SU-DHL-6 (cell line): ENCODE results near the gene TIMM44.

Source experiments
- H2AFZ ChIP-seq: fragments of 200-600 bp; sonication (generic); 2 replicates; pipeline ENCODE4 v1.6.1; 2014; ENCODE audit warnings: low read depth, mild to moderate bottlenecking, moderate library complexity, mixed read lengths, antibody characterized with exemption, low read length; ENCODE audit not compliant: severe bottlenecking
- H3F3A ChIP-seq: fragments of 200-600 bp; shearing (Covaris generic); 2 replicates; pipeline ENCODE4 v1.6.0; 2016; ENCODE audit warnings: antibody characterized with exemption, mild to moderate bottlenecking; ENCODE audit not compliant: insufficient read depth
- H3K27ac ChIP-seq: fragments of 200-600 bp; sonication (generic); 2 replicates; pipeline ENCODE4 v1.5.1; 2016; ENCODE audit warnings: low read depth, mild to moderate bottlenecking, low read length, moderate library complexity, mixed read lengths
- H3K27me3 ChIP-seq: fragments of 200-600 bp; sonication (generic), shearing (Covaris generic); 2 replicates; pipeline ENCODE4 v1.6.0; 2014; ENCODE audit warnings: mild to moderate bottlenecking, low read length
- H3K36me3 ChIP-seq: fragments of 200-600 bp; sonication (generic); 2 replicates; pipeline ENCODE4 v1.6.1; 2014; ENCODE audit warnings: mild to moderate bottlenecking, low read length, mixed read lengths
- H3K4me2 ChIP-seq: fragments of 300-600, 200-600 bp; shearing (Covaris generic), sonication (generic); 2 replicates; pipeline ENCODE4 v1.6.0; 2014; ENCODE audit warnings: low read length, low read depth, mild to moderate bottlenecking; ENCODE audit not compliant: poor library complexity, severe bottlenecking
- H3K4me3 ChIP-seq: fragments of 200-600 bp; sonication (generic); 2 replicates; pipeline ENCODE4 v1.5.1; 2014; ENCODE audit warnings: antibody characterized with exemption, low read length, mild to moderate bottlenecking, mixed read lengths; ENCODE audit not compliant: insufficient read depth, poor library complexity, severe bottlenecking
- H3K79me2 ChIP-seq: fragments of 200-600 bp; sonication (generic); 2 replicates; pipeline ENCODE4 v1.6.1; 2014; ENCODE audit warnings: mild to moderate bottlenecking, low read length, moderate library complexity; ENCODE audit not compliant: insufficient read depth
- H3K9ac ChIP-seq: fragments of 200-600 bp; sonication (generic); 2 replicates; pipeline ENCODE4 v1.7.0; 2014; ENCODE audit warnings: mild to moderate bottlenecking, low read length
- H3K9me2 ChIP-seq: fragments of 200-600 bp; sonication (generic); replicated peaks from 2 replicates; pipeline ENCODE4 v1.6.1; 2014; ENCODE audit warnings: low read length; ENCODE audit not compliant: insufficient read depth
- H3K9me3 ChIP-seq: fragments of 200-600 bp; sonication (generic); 2 replicates; pipeline ENCODE4 v1.6.1; 2014; ENCODE audit warnings: low read length, mixed read lengths; ENCODE audit not compliant: insufficient read depth
- H4K20me1 ChIP-seq: fragments of 200-600 bp; sonication (generic); 2 replicates; pipeline ENCODE4 v1.6.1; 2014; ENCODE audit warnings: low read depth, mild to moderate bottlenecking, antibody characterized with exemption, low read length, moderate library complexity, mixed read lengths
- CTCF ChIP-seq: fragments of 200-600 bp; sonication (generic); IDR thresholded peaks from one replicate; pipeline ENCODE4 v1.5.1; 2017; ENCODE audit warnings: antibody characterized with exemption, mild to moderate bottlenecking, low read length, moderate library complexity; ENCODE audit not compliant: insufficient read depth, poor library complexity, severe bottlenecking
- EZH2phosphoT487 ChIP-seq: fragments of 200-600 bp; sonication (generic), shearing (Covaris generic); conservative IDR thresholded peaks from 2 replicates; pipeline ENCODE4 v1.6.1; 2018; ENCODE audit warnings: mild to moderate bottlenecking, antibody characterized with exemption, low read length, moderate library complexity, mixed read lengths

Gene TIMM44

GRCh38 chr19:7933828-7934725, 9.4 kb downstream of the TIMM44 start:
- Histone ChIP-seq H3K9ac (no peak overlapping the region), H3K27ac (no peak overlapping the region), H3K9me2 (no peaks in the 10 kb centered on the region), H3K36me3 (no peaks in the 10 kb centered on the region), H3F3A (peaks cover 2% of the 10 kb centered on the region; the same call in 1 of the 2 replicates), H3K79me2 (0 out of 2 replicates have a peak, but pooled peaks cover 3% of the 10 kb centered on the region), H3K4me3 (no peak overlapping the region), H3K27me3 (no peaks in the 10 kb centered on the region), H4K20me1 (no peaks in the 10 kb centered on the region), H3K4me2 (no peak overlapping the region), H2AFZ (no peak overlapping the region), H3K9me3 (no peaks in the 10 kb centered on the region)
- TF ChIP-seq EZH2phosphoT487 (no peak), CTCF (no peak)

GRCh38 chr19:7933411-7933810, 10.1 kb downstream of the TIMM44 start:
- H3K9ac ChIP-seq: no peak overlapping the region
- no peak for TF ChIP-seq CTCF
- no peak for TF ChIP-seq EZH2phosphoT487
- no peak overlapping the region for H2AFZ ChIP-seq
- no peaks in the 10 kb centered on the region for H3K27me3 ChIP-seq
- H3K4me3 ChIP-seq: no peak overlapping the region
- H3K36me3 ChIP-seq: no peaks in the 10 kb centered on the region
- H3F3A ChIP-seq: peaks cover 5% of the 10 kb centered on the region; the same call in 1 of the 2 replicates
- H3K9me3 ChIP-seq: no peaks in the 10 kb centered on the region
- no peaks in the 10 kb centered on the region for H3K79me2 ChIP-seq
- no peaks in the 10 kb centered on the region for H4K20me1 ChIP-seq
- no peak overlapping the region for H3K4me2 ChIP-seq
- H3K27ac ChIP-seq: no peak overlapping the region
- H3K9me2 ChIP-seq: no peaks in the 10 kb centered on the region

GRCh38 chr19:7932930-7933300, 10.6 kb downstream of the TIMM44 start:
- Histone ChIP-seq H4K20me1 (no peaks in the 10 kb centered on the region), H3K4me3 (no peak overlapping the region), H2AFZ (no peak overlapping the region), H3K27ac (no peak overlapping the region), H3K9ac (no peak overlapping the region), H3F3A (peaks cover 5% of the 10 kb centered on the region; the same call in 1 of the 2 replicates), H3K9me3 (no peaks in the 10 kb centered on the region), H3K4me2 (no peak overlapping the region), H3K36me3 (no peaks in the 10 kb centered on the region), H3K9me2 (no peaks in the 10 kb centered on the region), H3K79me2 (no peaks in the 10 kb centered on the region), H3K27me3 (no peaks in the 10 kb centered on the region)
- no peak for TF ChIP-seq EZH2phosphoT487
- TF ChIP-seq CTCF: no peak
